ENCODE measurements around the gene SIGLEC14.
A peak's percentile ranks its signal among the peaks of the same experiment; 100 is the strongest.

GRCh38 chr19:51660975-51661600, 14.5 kb upstream of the SIGLEC14 start:
- TF ChIP-seq RXRA (IDR thresholded peaks at IDR 0.05; ENCODE audit: borderline replicate concordance, low read depth) (no peak), RAD21 (IDR thresholded peaks at IDR 0.05; ENCODE audit: low read length) (peak; percentile 76), YY1 (IDR thresholded peaks at IDR 0.05; ENCODE audit: low read depth) (no peak), JUND (IDR thresholded peaks at IDR 0.05) (no peak), FOXM1 (IDR thresholded peaks at IDR 0.05; ENCODE audit: low read depth) (no peak), EP300 (IDR thresholded peaks at IDR 0.05; ENCODE audit: borderline replicate concordance in 1 of 2, low read depth in 1 of 2, low read length in 1 of 2) (no peak), TCF12 (IDR thresholded peaks at IDR 0.05) (no peak), ZBTB33 (IDR thresholded peaks at IDR 0.05; ENCODE audit: borderline replicate concordance, low read depth) (no peak), CHD2 (IDR thresholded peaks at IDR 0.05; ENCODE audit: low read length, partially characterized antibody) (no peak), MXI1 (IDR thresholded peaks at IDR 0.05; ENCODE audit: low read depth, low read length) (no peak), RCOR1 (IDR thresholded peaks at IDR 0.05; ENCODE audit: low read length) (no peak), POLR2AphosphoS5 (IDR thresholded peaks at IDR 0.05; ENCODE audit: low read depth, low read length) (no peak)
- TF ChIP-seq, protein P1, sequence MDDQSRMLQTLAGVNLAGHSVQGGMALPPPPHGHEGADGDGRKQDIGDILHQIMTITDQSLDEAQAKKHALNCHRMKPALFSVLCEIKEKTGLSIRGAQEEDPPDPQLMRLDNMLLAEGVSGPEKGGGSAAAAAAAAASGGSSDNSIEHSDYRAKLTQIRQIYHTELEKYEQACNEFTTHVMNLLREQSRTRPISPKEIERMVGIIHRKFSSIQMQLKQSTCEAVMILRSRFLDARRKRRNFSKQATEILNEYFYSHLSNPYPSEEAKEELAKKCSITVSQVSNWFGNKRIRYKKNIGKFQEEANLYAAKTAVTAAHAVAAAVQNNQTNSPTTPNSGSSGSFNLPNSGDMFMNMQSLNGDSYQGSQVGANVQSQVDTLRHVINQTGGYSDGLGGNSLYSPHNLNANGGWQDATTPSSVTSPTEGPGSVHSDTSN (IDR thresholded peaks at IDR 0.05): no peak
- TF ChIP-seq, protein P2, sequence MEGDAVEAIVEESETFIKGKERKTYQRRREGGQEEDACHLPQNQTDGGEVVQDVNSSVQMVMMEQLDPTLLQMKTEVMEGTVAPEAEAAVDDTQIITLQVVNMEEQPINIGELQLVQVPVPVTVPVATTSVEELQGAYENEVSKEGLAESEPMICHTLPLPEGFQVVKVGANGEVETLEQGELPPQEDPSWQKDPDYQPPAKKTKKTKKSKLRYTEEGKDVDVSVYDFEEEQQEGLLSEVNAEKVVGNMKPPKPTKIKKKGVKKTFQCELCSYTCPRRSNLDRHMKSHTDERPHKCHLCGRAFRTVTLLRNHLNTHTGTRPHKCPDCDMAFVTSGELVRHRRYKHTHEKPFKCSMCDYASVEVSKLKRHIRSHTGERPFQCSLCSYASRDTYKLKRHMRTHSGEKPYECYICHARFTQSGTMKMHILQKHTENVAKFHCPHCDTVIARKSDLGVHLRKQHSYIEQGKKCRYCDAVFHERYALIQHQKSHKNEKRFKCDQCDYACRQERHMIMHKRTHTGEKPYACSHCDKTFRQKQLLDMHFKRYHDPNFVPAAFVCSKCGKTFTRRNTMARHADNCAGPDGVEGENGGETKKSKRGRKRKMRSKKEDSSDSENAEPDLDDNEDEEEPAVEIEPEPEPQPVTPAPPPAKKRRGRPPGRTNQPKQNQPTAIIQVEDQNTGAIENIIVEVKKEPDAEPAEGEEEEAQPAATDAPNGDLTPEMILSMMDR (IDR thresholded peaks at IDR 0.05): peak; percentile 66

All from SK-N-SH (cell line).